Thymus (tissue), 14 donors: Measurements from ENCODE around the gene ATP5F1C. TPM values are rescaled to one million over a fixed set of nuclear protein-coding genes. Genes with fewer than 3 reads are reported as not detected.
"Not testable (repeated sequence)": the region's sequence is repeated elsewhere in the genome, so short reads cannot be mapped to it uniquely, and the experiment has no call there.

Source experiments
- DNase-seq, 9 donors: peaks; one replicate each; pipeline ENCODE4 v3.0.0-alpha.2; 2013; ENCODE audit warnings: low spot score in 9 of 9, low read depth in 6 of 9, missing footprints in 1 of 9
- H3K27ac ChIP-seq, 2 donors: one replicate each; pipeline ENCODE4 v1.5.1; 2013; ENCODE audit warnings: control low read depth in 1 of 2, low read depth in 1 of 2, low read length in 1 of 2, mild to moderate bottlenecking in 1 of 2, moderate library complexity in 1 of 2
- H3K27me3 ChIP-seq, 2 donors: one replicate each; pipeline ENCODE4 v1.5.1; 2013; ENCODE audit warnings: low read length in 1 of 2; ENCODE audit not compliant: control insufficient read depth in 2 of 2, insufficient read depth in 1 of 2
- H3K36me3 ChIP-seq, 2 donors: one replicate each; pipeline ENCODE4 v1.5.1; 2013; ENCODE audit warnings: low read length in 1 of 2, mild to moderate bottlenecking in 1 of 2, moderate library complexity in 1 of 2; ENCODE audit not compliant: control insufficient read depth in 2 of 2, insufficient read depth in 2 of 2
- H3K4me1 ChIP-seq, 2 donors: one replicate each; pipeline ENCODE4 v1.5.1; 2013; ENCODE audit warnings: low read length in 2 of 2; ENCODE audit not compliant: control insufficient read depth in 2 of 2, insufficient read depth in 2 of 2
- H3K4me3 ChIP-seq, 2 donors: one replicate each; pipeline ENCODE4 v1.5.1; 2013; ENCODE audit warnings: low read length in 2 of 2, control low read depth in 1 of 2, mild to moderate bottlenecking in 1 of 2
- H3K9me3 ChIP-seq, 2 donors: one replicate each; pipeline ENCODE4 v1.5.1; 2013; ENCODE audit warnings: low read length in 1 of 2, mild to moderate bottlenecking in 1 of 2; ENCODE audit not compliant: control insufficient read depth in 2 of 2, insufficient read depth in 1 of 2
- whole genome bisulfite sequencing: extraction: QIAGEN DNeasy Blood & Tissue Kit; methylation state at CpG from one replicate; pipeline ENCODE4 v1.1.7; 2013; 5-methylcytosine and 5-hydroxymethylcytosine counted together
- long read RNA-seq, 10 donors: transcript quantifications; one replicate each; lab custom pipeline, GENCODE V29; 2026
- polyA plus RNA-seq: library from polyadenylated mRNA; stranded (reverse); fragments of 200-250 nt; gene quantifications from one replicate; pipeline ENCODE4 v1.2.3, GENCODE V29; 2013
- total RNA-seq: library from RNA; stranded (reverse); fragments of 120-200 nt; gene quantifications from one replicate; pipeline ENCODE4 v1.2.4, GENCODE V29; 2013
- donor health status: healthy.

Gene ATP5F1C
- 491 TPM for total RNA-seq
- 257 TPM for polyA plus RNA-seq
- long read RNA-seq, donor 1, transcript ATP5F1C-202 (10 exons, 1,163 nt): major isoform, 18 of 47 reads
- long read RNA-seq, donor 1, partial matches to known transcripts: 26 of 47 reads
- long read RNA-seq, donor 1, other reads (novel, unspliced or antisense): 0 of 47 reads
- long read RNA-seq, donor 2: 0 reads
- long read RNA-seq, donor 3, transcript ATP5F1C-207 (4 exons, 782 nt): minor isoform, 20 of 876 reads
- long read RNA-seq, donor 3, transcript ATP5F1C-209 (4 exons, 460 nt): minor isoform, 77 of 876 reads
- long read RNA-seq, donor 3, transcript ATP5F1C-202 (10 exons, 1,163 nt): major isoform, 340 of 876 reads
- long read RNA-seq, donor 3, transcript ATP5F1C-201 (9 exons, 1,078 nt): minor isoform, 18 of 876 reads
- long read RNA-seq, donor 3, partial matches to known transcripts: 390 of 876 reads
- long read RNA-seq, donor 3, other reads (novel, unspliced or antisense): 15 of 876 reads
- long read RNA-seq, donor 4, transcript ATP5F1C-202 (10 exons, 1,163 nt): major isoform, 72 of 174 reads
- long read RNA-seq, donor 4, transcript ATP5F1C-209 (4 exons, 460 nt): minor isoform, 14 of 174 reads
- long read RNA-seq, donor 4, partial matches to known transcripts: 80 of 174 reads
- long read RNA-seq, donor 4, other reads (novel, unspliced or antisense): 0 of 174 reads
- long read RNA-seq, donor 5, transcript ATP5F1C-204 (6 exons, 622 nt): minor isoform, 18 of 870 reads
- long read RNA-seq, donor 5, transcript ATP5F1C-209 (4 exons, 460 nt): minor isoform, 58 of 870 reads
- long read RNA-seq, donor 5, transcript ATP5F1C-202 (10 exons, 1,163 nt): major isoform, 281 of 870 reads
- long read RNA-seq, donor 5, transcript ATP5F1C-201 (9 exons, 1,078 nt): minor isoform, 15 of 870 reads
- long read RNA-seq, donor 5, partial matches to known transcripts: 473 of 870 reads
- long read RNA-seq, donor 5, other reads (novel, unspliced or antisense): 7 of 870 reads
- long read RNA-seq, donor 6, transcript ATP5F1C-207 (4 exons, 782 nt): minor isoform, 7 of 211 reads
- long read RNA-seq, donor 6, transcript ATP5F1C-202 (10 exons, 1,163 nt): major isoform, 128 of 211 reads
- long read RNA-seq, donor 6, transcript ATP5F1C-201 (9 exons, 1,078 nt): minor isoform, 11 of 211 reads
- long read RNA-seq, donor 6, partial matches to known transcripts: 60 of 211 reads
- long read RNA-seq, donor 6, other reads (novel, unspliced or antisense): 0 of 211 reads
- long read RNA-seq, donor 7, transcript ATP5F1C-202 (10 exons, 1,163 nt): major isoform, 158 of 376 reads
- long read RNA-seq, donor 7, transcript ATP5F1C-207 (4 exons, 782 nt): minor isoform, 5 of 376 reads
- long read RNA-seq, donor 7, transcript ATP5F1C-209 (4 exons, 460 nt): minor isoform, 32 of 376 reads
- long read RNA-seq, donor 7, partial matches to known transcripts: 171 of 376 reads
- long read RNA-seq, donor 7, other reads (novel, unspliced or antisense): 0 of 376 reads
- long read RNA-seq, donor 8, transcript ATP5F1C-209 (4 exons, 460 nt): minor isoform, 7 of 97 reads
- long read RNA-seq, donor 8, transcript ATP5F1C-202 (10 exons, 1,163 nt): major isoform, 57 of 97 reads
- long read RNA-seq, donor 8, transcript ATP5F1C-201 (9 exons, 1,078 nt): minor isoform, 7 of 97 reads
- long read RNA-seq, donor 8, partial matches to known transcripts: 22 of 97 reads
- long read RNA-seq, donor 8, other reads (novel, unspliced or antisense): 0 of 97 reads
- long read RNA-seq, donor 9, transcript ATP5F1C-207 (4 exons, 782 nt): minor isoform, 10 of 299 reads
- long read RNA-seq, donor 9, transcript ATP5F1C-202 (10 exons, 1,163 nt): major isoform, 149 of 299 reads
- long read RNA-seq, donor 9, transcript ATP5F1C-209 (4 exons, 460 nt): minor isoform, 15 of 299 reads
- long read RNA-seq, donor 9, partial matches to known transcripts: 114 of 299 reads
- long read RNA-seq, donor 9, other reads (novel, unspliced or antisense): 8 of 299 reads
- long read RNA-seq, donor 10, transcript ATP5F1C-201 (9 exons, 1,078 nt): minor isoform, 11 of 249 reads
- long read RNA-seq, donor 10, transcript ATP5F1C-202 (10 exons, 1,163 nt): major isoform, 128 of 249 reads
- long read RNA-seq, donor 10, transcript ATP5F1C-209 (4 exons, 460 nt): minor isoform, 9 of 249 reads
- long read RNA-seq, donor 10, partial matches to known transcripts: 91 of 249 reads
- long read RNA-seq, donor 10, other reads (novel, unspliced or antisense): 0 of 249 reads

DNA sequence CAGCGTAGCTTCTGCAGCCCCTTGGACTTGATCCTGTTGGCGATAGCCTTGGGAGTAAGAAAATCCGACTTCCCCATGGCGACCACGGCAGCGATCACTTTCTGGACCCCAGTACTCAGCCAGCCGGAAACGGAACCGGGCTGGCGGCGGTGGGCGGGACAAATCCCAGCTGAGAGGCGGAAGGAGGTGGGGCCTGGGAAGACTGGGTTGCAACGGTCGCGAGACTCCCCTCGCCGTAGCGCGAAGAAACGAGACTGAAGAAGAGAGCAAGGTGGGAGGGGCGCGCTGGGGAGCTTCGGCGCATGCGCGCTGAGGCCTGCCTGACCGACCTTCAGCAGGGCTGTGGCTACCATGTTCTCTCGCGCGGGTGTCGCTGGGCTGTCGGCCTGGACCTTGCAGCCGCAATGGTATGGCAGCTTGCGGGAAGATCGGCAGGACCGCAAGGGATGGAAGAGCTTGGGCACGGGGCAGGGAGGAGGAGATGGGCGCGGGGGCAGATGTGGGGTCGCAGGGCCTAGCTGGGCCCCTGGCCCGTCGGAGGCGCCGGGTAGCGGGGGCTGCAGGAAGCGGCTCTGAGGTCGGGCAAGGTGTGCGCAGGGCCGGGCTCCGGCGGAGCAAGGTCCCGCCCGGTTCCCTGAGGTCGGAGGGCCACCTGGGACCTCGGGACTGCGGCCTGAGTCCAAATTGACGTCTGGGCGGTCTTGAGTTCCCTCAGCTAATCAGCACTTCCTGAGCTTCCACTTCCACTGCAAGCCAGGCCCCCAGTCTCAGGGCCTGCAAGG, at the start of gene ATP5F1C, which contains the start of gene KIN:
ATP5F1C (plus strand) TSS at position 321 of the 782 bp plus-strand sequence; CDS start at position 352, 31 bp downstream.
KIN (minus strand) TSS at position 137 of the 782 bp plus-strand sequence; CDS start at position 77, 60 bp downstream.
- H3K27ac ChIP-seq: peak within 1 kb of the TSS; percentile 50 to 88
- H3K27me3 ChIP-seq: no peaks in the 10 kb centered on the region
- DNase-seq: peak; percentile 95 to 99 (median 98)
- under 1% methylated on average over 59 of the region's 59 CpGs for WGBS
- H3K36me3 ChIP-seq: peaks cover 7 to 20% of the 10 kb centered on the region in 2 donors
- peaks cover 10 to 15% of the 10 kb centered on the region in 2 donors for H3K4me1 ChIP-seq
- H3K4me3 ChIP-seq: peak within 1 kb of the TSS; percentile 77 to 94
- no peaks in the 10 kb centered on the region for H3K9me3 ChIP-seq

GRCh38 chr10:7738536-7739407, 49.2 kb upstream of the ATP5F1C start:
- Histone ChIP-seq H3K36me3 (no peaks in the 10 kb centered on the region), H3K4me1 (no peaks in the 10 kb centered on the region), H3K4me3 (no peak overlapping the region), H3K27me3 (no peaks in the 10 kb centered on the region), H3K9me3 (no peaks in the 10 kb centered on the region), H3K27ac (no peak overlapping the region)
- DNase-seq: no peak
- 95% methylated on average over 20 of the region's 20 CpGs for WGBS

DNA sequence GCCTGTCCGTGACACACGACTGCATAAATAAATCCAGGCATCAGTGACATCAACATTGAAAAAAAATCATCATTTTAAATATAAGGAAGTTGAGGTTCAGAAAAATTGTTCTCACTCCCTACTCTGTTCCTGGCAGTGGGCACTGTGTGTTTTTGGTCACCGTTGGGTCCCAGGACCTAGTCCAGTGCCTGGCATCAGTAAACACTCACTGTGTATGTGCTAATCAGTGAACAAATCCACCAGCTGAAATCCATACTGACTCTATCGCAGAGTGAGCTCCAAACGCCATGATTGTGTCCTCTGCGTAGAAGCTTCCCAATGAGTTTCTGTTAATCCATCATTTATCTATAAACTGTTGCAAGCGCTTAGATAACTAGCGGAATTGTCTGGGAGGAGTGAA, 43.7 kb upstream of the ATP5F1C start:
- Histone ChIP-seq H3K36me3 (no peaks in the 10 kb centered on the region), H3K4me1 (no peaks in the 10 kb centered on the region), H3K27me3 (no peaks in the 10 kb centered on the region), H3K9me3 (no peaks in the 10 kb centered on the region), H3K27ac (no peak overlapping the region), H3K4me3 (no peak overlapping the region)
- WGBS: 94% methylated on average over 8 of the region's 8 CpGs
- DNase-seq: no peak

- not testable (repeated sequence) for H3K27me3 ChIP-seq, DNase-seq
- WGBS: 97% methylated on average over 7 of the region's 7 CpGs
Observed at GRCh38 chr10:7748637-7749036, 39.3 kb upstream of the ATP5F1C start.

DNA sequence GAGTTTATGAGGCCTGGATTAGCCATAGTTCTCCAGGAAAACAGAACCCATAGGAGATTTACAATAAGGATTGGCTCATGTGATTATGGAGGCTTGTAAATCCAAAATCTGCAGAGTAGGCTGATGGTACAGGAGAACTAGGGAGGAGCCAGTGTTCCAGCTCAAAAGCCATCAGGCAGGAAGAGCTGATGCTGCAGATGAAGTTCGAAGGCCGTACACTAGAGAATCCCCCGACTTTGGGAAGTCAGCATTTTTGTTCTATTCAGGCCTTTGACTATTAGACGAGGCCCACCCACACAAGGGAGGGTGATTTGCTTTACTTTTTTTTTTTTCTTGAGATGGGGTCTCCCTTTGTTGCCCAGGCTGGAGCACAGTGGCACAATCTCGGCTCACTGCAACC, 37.8 kb upstream of the ATP5F1C start:
- H3K27ac ChIP-seq: no peak overlapping the region
- WGBS: 96% methylated on average over 5 of the region's 5 CpGs
- no peaks in the 10 kb centered on the region for H3K9me3 ChIP-seq
- H3K36me3 ChIP-seq: peaks cover 18 to 28% of the 10 kb centered on the region in 2 donors
- no peaks in the 10 kb centered on the region for H3K27me3 ChIP-seq
- no peaks in the 10 kb centered on the region for H3K4me1 ChIP-seq
- no peak overlapping the region for H3K4me3 ChIP-seq
- DNase-seq: no peak

More at GRCh38 chr10:7748637-7749036, 39.3 kb upstream of the ATP5F1C start:
- not testable (repeated sequence) for H3K4me3 ChIP-seq, H3K4me1 ChIP-seq, H3K27ac ChIP-seq, H3K9me3 ChIP-seq
- peaks cover 13 to 16% of the 10 kb centered on the region in 2 donors for H3K36me3 ChIP-seq

DNA sequence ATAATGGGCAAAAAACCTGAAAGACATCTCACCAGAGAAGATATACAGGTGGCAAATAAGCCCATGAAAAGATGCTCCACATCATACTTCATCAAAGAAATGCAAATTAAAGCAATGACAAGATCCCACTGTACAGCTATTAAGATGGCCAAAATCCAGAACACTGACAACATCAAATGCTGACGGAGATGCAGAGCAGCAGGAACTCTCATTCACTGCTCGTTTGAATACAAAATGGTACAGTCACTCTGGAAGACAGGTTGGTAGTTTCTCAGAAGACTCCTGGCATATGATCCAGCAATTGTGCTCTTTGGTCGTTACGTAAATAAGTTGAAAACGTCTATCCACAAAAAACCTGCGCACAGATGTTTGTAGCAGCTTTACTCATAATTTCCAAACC, 35.7 kb upstream of the ATP5F1C start:
- no peak overlapping the region for H3K27ac ChIP-seq
- WGBS: 98% methylated on average over 6 of the region's 6 CpGs
- H3K27me3 ChIP-seq: no peaks in the 10 kb centered on the region
- DNase-seq: no peak
- H3K4me1 ChIP-seq: no peaks in the 10 kb centered on the region
- no peak overlapping the region for H3K4me3 ChIP-seq
- peaks cover 22 to 40% of the 10 kb centered on the region in 2 donors for H3K36me3 ChIP-seq
- no peaks in the 10 kb centered on the region for H3K9me3 ChIP-seq
